Measurements from ENCODE around the gene MXRA8. TPM values are rescaled to one million over a fixed set of nuclear protein-coding genes. Genes with fewer than 3 reads are reported as not detected.
A peak's percentile ranks its signal among the peaks of the same experiment; 100 is the strongest.

The MXRA8 gene
- total and polyA plus RNA-seq, 9 of the 15 experiments (the other 6 are each of a cell fraction or from before 2014, with no cell fraction given) = 0.66 to 11.3 (median 6.3) TPM

GRCh38 chr1:1397839-1398523, 39.6 kb upstream of the MXRA8 start (continued):
- no peak for TF ChIP-seq ILF3 (IDR thresholded peaks at IDR 0.05; ENCODE audit: borderline replicate concordance)
- 0 out of 2 replicates have a peak, but pooled peaks have one; percentile 25 for TF ChIP-seq SMARCA4 (IDR thresholded peaks at IDR 0.05)
- 0 out of 2 replicates have a peak, but pooled peaks have one; percentile 35 for TF ChIP-seq SMAD4 (CRISPR knock-in tag; conservative IDR thresholded peaks at IDR 0.05)
- 0 out of 2 replicates have a peak, but pooled peaks have one; percentile 48 for TF ChIP-seq NFRKB (IDR thresholded peaks at IDR 0.05; ENCODE audit: low read depth)
- TF ChIP-seq HIVEP1 (CRISPR knock-in tag; IDR thresholded peaks at IDR 0.05) = no peak
- peak in 1 of 2 experiments; percentile 20; a peak in 1 of 4 replicates for TF ChIP-seq RCOR1 (IDR thresholded peaks at IDR 0.05; ENCODE audit: borderline replicate concordance in 1 of 2, low read depth in 2 of 2, low read length in 2 of 2)
- TF ChIP-seq, protein P1, sequence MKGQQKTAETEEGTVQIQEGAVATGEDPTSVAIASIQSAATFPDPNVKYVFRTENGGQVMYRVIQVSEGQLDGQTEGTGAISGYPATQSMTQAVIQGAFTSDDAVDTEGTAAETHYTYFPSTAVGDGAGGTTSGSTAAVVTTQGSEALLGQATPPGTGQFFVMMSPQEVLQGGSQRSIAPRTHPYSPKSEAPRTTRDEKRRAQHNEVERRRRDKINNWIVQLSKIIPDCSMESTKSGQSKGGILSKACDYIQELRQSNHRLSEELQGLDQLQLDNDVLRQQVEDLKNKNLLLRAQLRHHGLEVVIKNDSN (CRISPR knock-in tag; IDR thresholded peaks at IDR 0.05) = no peak
- peak; percentile 25 for TF ChIP-seq MEIS2 (IDR thresholded peaks at IDR 0.05; ENCODE audit: partially characterized antibody)
- TF ChIP-seq MTF1 (CRISPR knock-in tag; IDR thresholded peaks at IDR 0.05; ENCODE audit: borderline replicate concordance) = no peak
- TF ChIP-seq HNRNPLL (IDR thresholded peaks at IDR 0.05; ENCODE audit: low read depth, low read length, poor library complexity, severe bottlenecking) = no peak
- no peak for TF ChIP-seq ZKSCAN1 (IDR thresholded peaks at IDR 0.05; ENCODE audit: low read depth, low read length)
- no peak for TF ChIP-seq TOE1 (IDR thresholded peaks at IDR 0.05; ENCODE audit: borderline replicate concordance)
- no peak for TF ChIP-seq TOE1 (CRISPR knock-in tag; IDR thresholded peaks at IDR 0.05; ENCODE audit: borderline replicate concordance, low read depth)
- TF ChIP-seq, protein P2, sequence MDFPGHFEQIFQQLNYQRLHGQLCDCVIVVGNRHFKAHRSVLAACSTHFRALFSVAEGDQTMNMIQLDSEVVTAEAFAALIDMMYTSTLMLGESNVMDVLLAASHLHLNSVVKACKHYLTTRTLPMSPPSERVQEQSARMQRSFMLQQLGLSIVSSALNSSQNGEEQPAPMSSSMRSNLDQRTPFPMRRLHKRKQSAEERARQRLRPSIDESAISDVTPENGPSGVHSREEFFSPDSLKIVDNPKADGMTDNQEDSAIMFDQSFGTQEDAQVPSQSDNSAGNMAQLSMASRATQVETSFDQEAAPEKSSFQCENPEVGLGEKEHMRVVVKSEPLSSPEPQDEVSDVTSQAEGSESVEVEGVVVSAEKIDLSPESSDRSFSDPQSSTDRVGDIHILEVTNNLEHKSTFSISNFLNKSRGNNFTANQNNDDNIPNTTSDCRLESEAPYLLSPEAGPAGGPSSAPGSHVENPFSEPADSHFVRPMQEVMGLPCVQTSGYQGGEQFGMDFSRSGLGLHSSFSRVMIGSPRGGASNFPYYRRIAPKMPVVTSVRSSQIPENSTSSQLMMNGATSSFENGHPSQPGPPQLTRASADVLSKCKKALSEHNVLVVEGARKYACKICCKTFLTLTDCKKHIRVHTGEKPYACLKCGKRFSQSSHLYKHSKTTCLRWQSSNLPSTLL (IDR thresholded peaks at IDR 0.05) = no peak
- no peak for TF ChIP-seq TRIM24 (IDR thresholded peaks at IDR 0.05)
- TF ChIP-seq, protein P3, sequence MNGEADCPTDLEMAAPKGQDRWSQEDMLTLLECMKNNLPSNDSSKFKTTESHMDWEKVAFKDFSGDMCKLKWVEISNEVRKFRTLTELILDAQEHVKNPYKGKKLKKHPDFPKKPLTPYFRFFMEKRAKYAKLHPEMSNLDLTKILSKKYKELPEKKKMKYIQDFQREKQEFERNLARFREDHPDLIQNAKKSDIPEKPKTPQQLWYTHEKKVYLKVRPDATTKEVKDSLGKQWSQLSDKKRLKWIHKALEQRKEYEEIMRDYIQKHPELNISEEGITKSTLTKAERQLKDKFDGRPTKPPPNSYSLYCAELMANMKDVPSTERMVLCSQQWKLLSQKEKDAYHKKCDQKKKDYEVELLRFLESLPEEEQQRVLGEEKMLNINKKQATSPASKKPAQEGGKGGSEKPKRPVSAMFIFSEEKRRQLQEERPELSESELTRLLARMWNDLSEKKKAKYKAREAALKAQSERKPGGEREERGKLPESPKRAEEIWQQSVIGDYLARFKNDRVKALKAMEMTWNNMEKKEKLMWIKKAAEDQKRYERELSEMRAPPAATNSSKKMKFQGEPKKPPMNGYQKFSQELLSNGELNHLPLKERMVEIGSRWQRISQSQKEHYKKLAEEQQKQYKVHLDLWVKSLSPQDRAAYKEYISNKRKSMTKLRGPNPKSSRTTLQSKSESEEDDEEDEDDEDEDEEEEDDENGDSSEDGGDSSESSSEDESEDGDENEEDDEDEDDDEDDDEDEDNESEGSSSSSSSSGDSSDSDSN (IDR thresholded peaks at IDR 0.05; ENCODE audit: borderline replicate concordance in 1 of 2, low read depth in 2 of 2, low read length in 2 of 2) = 0 out of 4 replicates have a peak, but pooled peaks of 1 of the 2 experiments have one; percentile 46
- TF ChIP-seq CXXC5 (CRISPR knock-in tag; IDR thresholded peaks at IDR 0.05) = peak; percentile 68
- no peak for TF ChIP-seq KLF6 (CRISPR knock-in tag; IDR thresholded peaks at IDR 0.05; ENCODE audit: borderline replicate concordance)
- no peak for TF ChIP-seq SPI1 (IDR thresholded peaks at IDR 0.05; ENCODE audit: borderline replicate concordance, low read depth, low read length)
- peak; percentile 67 to 87; a peak in 3 of 4 replicates for TF ChIP-seq MNT (conservative IDR thresholded peaks at IDR 0.05)
- no peak for TF ChIP-seq FOXA1 (IDR thresholded peaks at IDR 0.05; ENCODE audit: borderline replicate concordance)
- peak; percentile 47; the same call in 1 of the 2 replicates for TF ChIP-seq TCF3 (CRISPR knock-in tag; IDR thresholded peaks at IDR 0.05)
